ENCODE measurements around the gene ZSWIM4. TPM values are rescaled to one million over a fixed set of nuclear protein-coding genes. Genes with fewer than 3 reads are reported as not detected.

Gene ZSWIM4
- polyA plus RNA-seq, 3 donors = 0.19 to 1.1 (median 0.23) TPM

GRCh38 chr19:13860679-13861391 lies 65.6 kb downstream of the ZSWIM4 start:
- Histone ChIP-seq H3K27ac (ENCODE audit: low read depth in 1 of 2, low read length in 2 of 2) (peak overlapping the region; percentile 85 to 96), H3K27me3 (ENCODE audit: control insufficient read depth in 2 of 2, insufficient read depth in 2 of 2, low read length in 2 of 2) (peaks cover 8 to 16% of the 10 kb centered on the region in 2 donors), H3K9ac (ENCODE audit: insufficient read depth, low read length, poor library complexity, severe bottlenecking) (peak overlapping the region; percentile 91), H3K4me3 (replicated peaks in 1 of 3; ENCODE audit: low read depth in 2 of 3, low read length in 3 of 3) (peak overlapping the region in 2 of 3 experiments; percentile 25 to 68), H3K4me1 (ENCODE audit: control insufficient read depth in 1 of 2, insufficient read depth in 2 of 2, low read length in 2 of 2) (peaks cover 21 to 40% of the 10 kb centered on the region in 2 donors), H4K20me1 (ENCODE audit: insufficient read depth, low read length) (no peaks in the 10 kb centered on the region), H2AFZ (ENCODE audit: insufficient read depth, low read depth, low read length, poor library complexity, severe bottlenecking) (peak overlapping the region; percentile 30), H3K9me3 (replicated peaks in 1 of 2; ENCODE audit: control insufficient read depth in 1 of 2, insufficient read depth in 1 of 2, low read length in 2 of 2) (peaks cover 0 to 4% of the 10 kb centered on the region in 2 donors), H3K4me2 (replicated peaks; ENCODE audit: extremely low read depth, low read length, poor library complexity, severe bottlenecking) (peak overlapping the region; percentile 70), H3K79me2 (ENCODE audit: insufficient read depth, low read length) (no peaks in the 10 kb centered on the region), H3K36me3 (replicated peaks in 1 of 2; ENCODE audit: control insufficient read depth in 1 of 2, insufficient read depth in 2 of 2, low read length in 2 of 2) (no peaks in the 10 kb centered on the region)
- TF ChIP-seq CTCF (IDR thresholded peaks at IDR 0.05) = no peak
- Mint-ChIP-seq H3K9me3 (peaks cover 0 to 8% (median 4%) of the 10 kb centered on the region in 7 donors), H3K27ac (peak overlapping the region; percentile 98 to 100 (median 100)), H3K4me3 (peak overlapping the region; percentile 96 to 99), H3K27me3 (ENCODE audit: low read depth in 3 of 3) (peaks cover 15 to 29% (median 20%) of the 10 kb centered on the region in 3 donors), H3K4me1 (peaks cover 33% of the 10 kb centered on the region), H3K36me3 (peaks cover 3 to 7% of the 10 kb centered on the region in 2 donors)
- 86% methylated on average over 10 of the region's 13 CpGs for WGBS (ENCODE audit: insufficient coverage)
- no peak for DNase-seq
- intact Hi-C loops (cut with micrococcal nuclease) = loop anchor here (1.0 to 5.0 kb wide), 4 partner anchors 10 to 74 kb away; no protein-coding TSS in a partner anchor

GRCh38 chr19:13861392-13861713 lies 66.1 kb downstream of the ZSWIM4 start:
- peak in 2 of 3 donors; percentile 60 to 79 for DNase-seq
- Histone ChIP-seq H3K27ac (ENCODE audit: low read depth in 1 of 2, low read length in 2 of 2) (peak overlapping the region; percentile 85 to 96), H3K27me3 (ENCODE audit: control insufficient read depth in 2 of 2, insufficient read depth in 2 of 2, low read length in 2 of 2) (peaks cover 12 to 21% of the 10 kb centered on the region in 2 donors), H3K36me3 (replicated peaks in 1 of 2; ENCODE audit: control insufficient read depth in 1 of 2, insufficient read depth in 2 of 2, low read length in 2 of 2) (no peaks in the 10 kb centered on the region), H3K4me1 (ENCODE audit: control insufficient read depth in 1 of 2, insufficient read depth in 2 of 2, low read length in 2 of 2) (peaks cover 26 to 45% of the 10 kb centered on the region in 2 donors), H4K20me1 (ENCODE audit: insufficient read depth, low read length) (no peaks in the 10 kb centered on the region), H3K4me2 (replicated peaks; ENCODE audit: extremely low read depth, low read length, poor library complexity, severe bottlenecking) (peak overlapping the region; percentile 70), H3K9ac (ENCODE audit: insufficient read depth, low read length, poor library complexity, severe bottlenecking) (peak overlapping the region; percentile 91), H3K79me2 (ENCODE audit: insufficient read depth, low read length) (no peaks in the 10 kb centered on the region), H3K4me3 (replicated peaks in 1 of 3; ENCODE audit: low read depth in 2 of 3, low read length in 3 of 3) (peak overlapping the region; percentile 25 to 68 (median 50)), H2AFZ (ENCODE audit: insufficient read depth, low read depth, low read length, poor library complexity, severe bottlenecking) (peak overlapping the region; percentile 30), H3K9me3 (replicated peaks in 1 of 2; ENCODE audit: control insufficient read depth in 1 of 2, insufficient read depth in 1 of 2, low read length in 2 of 2) (peaks cover 0 to 9% of the 10 kb centered on the region in 2 donors)
- Mint-ChIP-seq H3K9me3 (peaks cover 0 to 10% (median 4%) of the 10 kb centered on the region in 7 donors), H3K4me1 (peaks cover 37% of the 10 kb centered on the region), H3K4me3 (peak overlapping the region; percentile 96 to 99), H3K27me3 (ENCODE audit: low read depth in 3 of 3) (peaks cover 20 to 34% (median 25%) of the 10 kb centered on the region in 3 donors), H3K36me3 (peaks cover 6 to 9% of the 10 kb centered on the region in 2 donors), H3K27ac (peak overlapping the region; percentile 98 to 100 (median 100))
- WGBS (ENCODE audit: insufficient coverage) = 4% methylated on average over 8 of the region's 11 CpGs
- intact Hi-C loops (cut with micrococcal nuclease) = loop anchor here (1.0 to 5.0 kb wide), 4 partner anchors 10 to 74 kb away; no protein-coding TSS in a partner anchor
- no peak for TF ChIP-seq CTCF (IDR thresholded peaks at IDR 0.05)

Data from CD14-positive monocyte (primary cell).